Stimulated activated CD8-positive, alpha-beta memory T cell treated with anti-CD3 and anti-CD28 coated beads, Interleukin-15, amount 100 ng/mL, for 48 hours (primary cell): ENCODE results near the gene FRMD4A.
"Not testable (repeated sequence)": the region's sequence is repeated elsewhere in the genome, so short reads cannot be mapped to it uniquely, and the experiment has no call there.

Experiments
- DNase-seq, 2 donors: peaks; one replicate each; pipeline ENCODE4 v3.0.0-alpha.2; 2020; ENCODE audit warnings: low read depth in 2 of 2

Gene FRMD4A

GRCh38 chr10:14056610-14057332 is 274.0 kb downstream of the FRMD4A start:
- no peak for DNase-seq

GRCh38 chr10:14052931-14053330 is 277.8 kb downstream of the FRMD4A start:
- no peak for DNase-seq

- DNase-seq = no peak
Measured at GRCh38 chr10:14050598-14050997, 280.1 kb downstream of the FRMD4A start.

GRCh38 chr10:14048930-14049613 is 281.7 kb downstream of the FRMD4A start:
- no peak for DNase-seq

GRCh38 chr10:14047431-14047830 is 283.3 kb downstream of the FRMD4A start:
- no peak for DNase-seq

GRCh38 chr10:14042051-14042450 is 288.7 kb downstream of the FRMD4A start:
- DNase-seq = not testable (repeated sequence)

GRCh38 chr10:14040787-14041631 is 289.7 kb downstream of the FRMD4A start:
- DNase-seq = no peak

- no peak for DNase-seq
Measured at GRCh38 chr10:14039968-14040668, 290.6 kb downstream of the FRMD4A start.

GRCh38 chr10:14036233-14036632 is 294.5 kb downstream of the FRMD4A start:
- DNase-seq = no peak

- no peak for DNase-seq
Measured at GRCh38 chr10:14035506-14035905, 295.2 kb downstream of the FRMD4A start.

- peak; percentile 13 to 15 for DNase-seq
Measured at GRCh38 chr10:14032406-14032998, 298.2 kb downstream of the FRMD4A start.

- DNase-seq = no peak
Measured at GRCh38 chr10:14026325-14026724, 304.4 kb downstream of the FRMD4A start.

- DNase-seq = no peak
Measured at GRCh38 chr10:14025283-14026189, 305.2 kb downstream of the FRMD4A start.

- DNase-seq = no peak
Measured at GRCh38 chr10:14024329-14025202, 306.2 kb downstream of the FRMD4A start.

GRCh38 chr10:14023673-14024328 is 306.9 kb downstream of the FRMD4A start:
- no peak for DNase-seq

GRCh38 chr10:14022954-14023672 is 307.6 kb downstream of the FRMD4A start:
- DNase-seq = no peak

GRCh38 chr10:14022052-14022451 is 308.7 kb downstream of the FRMD4A start:
- DNase-seq = no peak

- DNase-seq = no peak
Measured at GRCh38 chr10:14020037-14020664, 310.6 kb downstream of the FRMD4A start.
